Measurements from ENCODE around the gene WDPCP. TPM values are rescaled to one million over a fixed set of nuclear protein-coding genes. Genes with fewer than 3 reads are reported as not detected.
A peak's percentile ranks its signal among the peaks of the same experiment; 100 is the strongest.
"Not testable (repeated sequence)": the region's sequence is repeated elsewhere in the genome, so short reads cannot be mapped to it uniquely, and the experiment has no call there.

The WDPCP gene
- total RNA-seq, 1 donor from 2014 or later = 14.1 TPM

GRCh38 chr2:63163161-63163820 lies 425.0 kb downstream of the WDPCP start:
- no peak overlapping the region for H3K27ac Mint-ChIP-seq
- H3K27me3 Mint-ChIP-seq = no peaks in the 10 kb centered on the region
- H3K4me3 Mint-ChIP-seq (ENCODE audit: low read depth) = no peak overlapping the region
- peaks cover 2% of the 10 kb centered on the region for H3K36me3 Mint-ChIP-seq (ENCODE audit: insufficient read depth)
- peaks cover 11% of the 10 kb centered on the region for H3K9me3 Mint-ChIP-seq (ENCODE audit: low read depth)
- TF ChIP-seq, protein P1, sequence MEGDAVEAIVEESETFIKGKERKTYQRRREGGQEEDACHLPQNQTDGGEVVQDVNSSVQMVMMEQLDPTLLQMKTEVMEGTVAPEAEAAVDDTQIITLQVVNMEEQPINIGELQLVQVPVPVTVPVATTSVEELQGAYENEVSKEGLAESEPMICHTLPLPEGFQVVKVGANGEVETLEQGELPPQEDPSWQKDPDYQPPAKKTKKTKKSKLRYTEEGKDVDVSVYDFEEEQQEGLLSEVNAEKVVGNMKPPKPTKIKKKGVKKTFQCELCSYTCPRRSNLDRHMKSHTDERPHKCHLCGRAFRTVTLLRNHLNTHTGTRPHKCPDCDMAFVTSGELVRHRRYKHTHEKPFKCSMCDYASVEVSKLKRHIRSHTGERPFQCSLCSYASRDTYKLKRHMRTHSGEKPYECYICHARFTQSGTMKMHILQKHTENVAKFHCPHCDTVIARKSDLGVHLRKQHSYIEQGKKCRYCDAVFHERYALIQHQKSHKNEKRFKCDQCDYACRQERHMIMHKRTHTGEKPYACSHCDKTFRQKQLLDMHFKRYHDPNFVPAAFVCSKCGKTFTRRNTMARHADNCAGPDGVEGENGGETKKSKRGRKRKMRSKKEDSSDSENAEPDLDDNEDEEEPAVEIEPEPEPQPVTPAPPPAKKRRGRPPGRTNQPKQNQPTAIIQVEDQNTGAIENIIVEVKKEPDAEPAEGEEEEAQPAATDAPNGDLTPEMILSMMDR (IDR thresholded peaks at IDR 0.05; ENCODE audit: unreplicated experiment) = peak; percentile 14
- H3K4me1 Mint-ChIP-seq (ENCODE audit: low read depth) = no peaks in the 10 kb centered on the region
- DNase-seq (ENCODE audit: low spot score, unreplicated experiment) = no peak

- no peaks in the 10 kb centered on the region for H3K27me3 Mint-ChIP-seq
- TF ChIP-seq, protein P1 (IDR thresholded peaks at IDR 0.05; ENCODE audit: unreplicated experiment) = no peak
- no peaks in the 10 kb centered on the region for H3K36me3 Mint-ChIP-seq (ENCODE audit: insufficient read depth)
- H3K4me1 Mint-ChIP-seq (ENCODE audit: low read depth) = no peaks in the 10 kb centered on the region
- H3K27ac Mint-ChIP-seq = no peak overlapping the region
- DNase-seq (ENCODE audit: low spot score, unreplicated experiment) = no peak
- no peak overlapping the region for H3K4me3 Mint-ChIP-seq (ENCODE audit: low read depth)
- peaks cover 2% of the 10 kb centered on the region for H3K9me3 Mint-ChIP-seq (ENCODE audit: low read depth)
Measured at GRCh38 chr2:63159262-63159661, 429.0 kb downstream of the WDPCP start.

- DNase-seq (ENCODE audit: low spot score, unreplicated experiment) = not testable (repeated sequence)
- peaks cover 46% of the 10 kb centered on the region for H3K9me3 Mint-ChIP-seq (ENCODE audit: low read depth)
Measured at GRCh38 chr2:63136683-63137082, 451.6 kb downstream of the WDPCP start.

DNA sequence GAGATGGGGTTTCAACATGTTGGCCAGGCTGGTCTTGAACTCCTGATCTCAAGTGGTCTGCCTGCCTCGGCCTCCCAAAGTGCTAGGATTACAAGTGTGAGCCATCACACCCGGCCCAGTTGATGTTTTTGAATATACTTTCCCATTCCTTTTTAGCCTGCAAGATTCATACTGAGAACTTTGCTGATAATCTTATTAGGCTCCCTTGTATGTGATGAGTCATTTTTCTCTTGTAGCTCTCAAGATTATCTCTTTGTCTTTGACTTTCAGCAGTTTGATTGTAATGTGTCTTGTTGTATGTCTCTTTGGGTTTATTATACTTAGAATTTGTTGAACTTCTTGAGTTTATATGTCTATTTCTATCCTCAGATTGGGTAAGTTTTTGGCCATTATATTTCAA lies 456.3 kb downstream of the WDPCP start:
- DNase-seq (ENCODE audit: low spot score, unreplicated experiment) = no peak
- peaks cover 3% of the 10 kb centered on the region for H3K36me3 Mint-ChIP-seq (ENCODE audit: insufficient read depth)
- TF ChIP-seq, protein P1 (IDR thresholded peaks at IDR 0.05; ENCODE audit: unreplicated experiment) = no peak

More at GRCh38 chr2:63136683-63137082, 451.6 kb downstream of the WDPCP start:
- H3K27me3 Mint-ChIP-seq; H3K27ac Mint-ChIP-seq; H3K4me3 Mint-ChIP-seq (ENCODE audit: low read depth); H3K4me1 Mint-ChIP-seq (ENCODE audit: low read depth): not testable (repeated sequence)
- H3K36me3 Mint-ChIP-seq (ENCODE audit: insufficient read depth) = peaks cover 13% of the 10 kb centered on the region

DNA sequence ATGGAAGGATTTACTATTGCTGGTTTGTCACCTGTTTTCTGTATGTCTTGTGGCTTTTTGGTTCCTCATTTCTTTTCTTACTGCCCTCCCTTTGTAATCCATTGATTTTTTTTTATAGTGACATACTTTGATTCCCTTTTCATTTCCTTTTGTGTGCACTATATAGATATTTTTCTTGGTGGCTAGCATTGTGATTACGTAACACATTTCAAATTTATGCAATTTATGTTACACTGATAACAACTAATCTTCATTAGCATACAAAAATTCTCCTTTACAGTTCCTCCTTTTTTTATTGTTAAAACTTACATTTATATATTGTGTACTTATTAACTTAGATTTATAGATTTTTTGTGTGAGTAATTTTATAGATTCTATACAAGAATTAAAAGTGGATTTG lies 457.1 kb downstream of the WDPCP start:
- Mint-ChIP-seq H3K36me3 (ENCODE audit: insufficient read depth) (peaks cover 3% of the 10 kb centered on the region), H3K4me3 (ENCODE audit: low read depth) (no peak overlapping the region), H3K27ac (no peak overlapping the region), H3K27me3 (no peaks in the 10 kb centered on the region), H3K9me3 (ENCODE audit: low read depth) (peaks cover 24% of the 10 kb centered on the region), H3K4me1 (ENCODE audit: low read depth) (no peaks in the 10 kb centered on the region)
- no peak for DNase-seq (ENCODE audit: low spot score, unreplicated experiment)
- TF ChIP-seq, protein P1 (IDR thresholded peaks at IDR 0.05; ENCODE audit: unreplicated experiment) = no peak

More for the DNA sequence above, 456.3 kb downstream of the WDPCP start:
- no peak overlapping the region for H3K4me3 Mint-ChIP-seq (ENCODE audit: low read depth)
- H3K27me3 Mint-ChIP-seq = no peaks in the 10 kb centered on the region
- no peaks in the 10 kb centered on the region for H3K4me1 Mint-ChIP-seq (ENCODE audit: low read depth)
- no peak overlapping the region for H3K27ac Mint-ChIP-seq
- peaks cover 28% of the 10 kb centered on the region for H3K9me3 Mint-ChIP-seq (ENCODE audit: low read depth)

GRCh38 chr2:63127594-63127993 lies 460.7 kb downstream of the WDPCP start:
- H3K36me3 Mint-ChIP-seq (ENCODE audit: insufficient read depth) = peaks cover 3% of the 10 kb centered on the region
- H3K4me3 Mint-ChIP-seq (ENCODE audit: low read depth) = no peak overlapping the region
- H3K27ac Mint-ChIP-seq = no peak overlapping the region
- DNase-seq (ENCODE audit: low spot score, unreplicated experiment) = no peak
- H3K4me1 Mint-ChIP-seq (ENCODE audit: low read depth) = no peaks in the 10 kb centered on the region
- no peaks in the 10 kb centered on the region for H3K27me3 Mint-ChIP-seq
- H3K9me3 Mint-ChIP-seq (ENCODE audit: low read depth) = peaks cover 24% of the 10 kb centered on the region
- TF ChIP-seq, protein P1 (IDR thresholded peaks at IDR 0.05; ENCODE audit: unreplicated experiment) = no peak
